ENCODE results near the gene AUTS2. TPM values are rescaled to one million over a fixed set of nuclear protein-coding genes. Genes with fewer than 3 reads are reported as not detected.

The AUTS2 gene
- total and polyA plus RNA-seq, 2 experiments from 2014 or later = 32.0 to 91.0 TPM

- Histone ChIP-seq H3K79me2 (replicated peaks; ENCODE audit: insufficient read depth) (no peaks in the 10 kb centered on the region), H3K9me2 (ENCODE audit: insufficient read depth) (no peaks in the 10 kb centered on the region), H3K4me2 (no peak overlapping the region), H3K27ac (ENCODE audit: low read depth) (no peak overlapping the region), H3K27me3 (ENCODE audit: insufficient read depth) (no peaks in the 10 kb centered on the region), H3F3A (replicated peaks; ENCODE audit: low read depth) (no peaks in the 10 kb centered on the region), H3K4me1 (ENCODE audit: insufficient read depth) (peaks cover 16% of the 10 kb centered on the region), H2AFZ (no peak overlapping the region), H3K4me3 (no peak overlapping the region), H3K36me3 (ENCODE audit: insufficient read depth) (no peaks in the 10 kb centered on the region), H4K20me1 (replicated peaks; ENCODE audit: insufficient read depth) (no peaks in the 10 kb centered on the region)
- ATAC-seq = no peak
- H3K27ac Mint-ChIP-seq = no peak overlapping the region
- H3K9me3 Mint-ChIP-seq = no peaks in the 10 kb centered on the region
- H3K36me3 Mint-ChIP-seq (ENCODE audit: low read depth) = no peaks in the 10 kb centered on the region
- peaks cover 25% of the 10 kb centered on the region for H3K4me1 Mint-ChIP-seq
- peaks cover 4% of the 10 kb centered on the region for H3K27me3 Mint-ChIP-seq (ENCODE audit: insufficient read depth, low read depth, poor library complexity)
- TF ChIP-seq STAT1 (IDR thresholded peaks at IDR 0.05; ENCODE audit: unreplicated experiment) (no peak), ZNF114 (CRISPR knock-in tag; IDR thresholded peaks at IDR 0.05) (no peak), CTCF (conservative IDR thresholded peaks at IDR 0.05; ENCODE audit: low read depth in 2 of 2) (no peak), EZH2phosphoT487 (IDR thresholded peaks at IDR 0.05; ENCODE audit: unreplicated experiment) (no peak), POLR2AphosphoS5 (IDR thresholded peaks at IDR 0.05; ENCODE audit: low read depth) (no peak), NANOG (IDR thresholded peaks at IDR 0.05; ENCODE audit: borderline replicate concordance) (no peak), CREB1 (CRISPR knock-in tag; IDR thresholded peaks at IDR 0.05; ENCODE audit: low read depth) (no peak), ZNF462 (CRISPR knock-in tag; IDR thresholded peaks at IDR 0.05) (no peak), EZH2 (IDR thresholded peaks at IDR 0.05; ENCODE audit: low read depth, unreplicated experiment) (no peak), JUNB (IDR thresholded peaks at IDR 0.05; ENCODE audit: unreplicated experiment) (no peak), ZNF331 (CRISPR knock-in tag; IDR thresholded peaks at IDR 0.05; ENCODE audit: low read depth) (no peak), ETS1 (IDR thresholded peaks at IDR 0.05) (no peak), REST (IDR thresholded peaks at IDR 0.05; ENCODE audit: unreplicated experiment) (no peak)
- DNase-seq (ENCODE audit: low spot score) = no peak
- no peak overlapping the region for H3K4me3 Mint-ChIP-seq
Observed at GRCh38 chr7:70037171-70037933, 439.1 kb downstream of the AUTS2 start.

All from GM23338 (cell line).